Gastrocnemius medialis (tissue), 4 donors: ENCODE data around the gene DMXL2.

Source experiments
- CTCF ChIP-seq, 5 experiments: fragments of 450-650 bp in 3 of 5; fragments of 200-600 bp in 2 of 5; sonication (generic) in 2 of 5; IDR thresholded peaks in 4 of 5; conservative IDR thresholded peaks in 1 of 5; 1 replicate in 4 of 5; 2 replicates in 1 of 5; pipeline ENCODE4 v1.5.1; 2016 to 2019; ENCODE audit warnings: antibody characterized with exemption in 5 of 5, mild to moderate bottlenecking in 3 of 5, moderate library complexity in 3 of 5
- POLR2A ChIP-seq, 2 donors: fragments of 450-650 bp; IDR thresholded peaks; one replicate each; pipeline ENCODE4 v1.6.1; 2017; ENCODE audit warnings: antibody characterized with exemption in 2 of 2, mild to moderate bottlenecking in 2 of 2, moderate library complexity in 2 of 2

- TF ChIP-seq POLR2A (IDR thresholded peaks at IDR 0.05) (no peak), CTCF (IDR thresholded peaks at IDR 0.05 in 4 of 5, conservative IDR thresholded peaks at IDR 0.05 in 1 of 5) (no peak)
Observed at GRCh38 chr15:51669381-51669780, 46.8 kb upstream of the DMXL2 start.
